NOMO-1 treated with dmso at 0.1 percent for 144 hours (cell line): ENCODE results near the gene SLC25A13.
A peak's percentile ranks its signal among the peaks of the same experiment; 100 is the strongest.
"Not testable (repeated sequence)": the region's sequence is repeated elsewhere in the genome, so short reads cannot be mapped to it uniquely, and the experiment has no call there.

ENCODE experiments used
- DNase-seq: peaks from one replicate; lab custom pipeline; 2025; ENCODE audit not compliant: unreplicated experiment; lab: John Stamatoyannopoulos, UW

SLC25A13 gene, protein sequence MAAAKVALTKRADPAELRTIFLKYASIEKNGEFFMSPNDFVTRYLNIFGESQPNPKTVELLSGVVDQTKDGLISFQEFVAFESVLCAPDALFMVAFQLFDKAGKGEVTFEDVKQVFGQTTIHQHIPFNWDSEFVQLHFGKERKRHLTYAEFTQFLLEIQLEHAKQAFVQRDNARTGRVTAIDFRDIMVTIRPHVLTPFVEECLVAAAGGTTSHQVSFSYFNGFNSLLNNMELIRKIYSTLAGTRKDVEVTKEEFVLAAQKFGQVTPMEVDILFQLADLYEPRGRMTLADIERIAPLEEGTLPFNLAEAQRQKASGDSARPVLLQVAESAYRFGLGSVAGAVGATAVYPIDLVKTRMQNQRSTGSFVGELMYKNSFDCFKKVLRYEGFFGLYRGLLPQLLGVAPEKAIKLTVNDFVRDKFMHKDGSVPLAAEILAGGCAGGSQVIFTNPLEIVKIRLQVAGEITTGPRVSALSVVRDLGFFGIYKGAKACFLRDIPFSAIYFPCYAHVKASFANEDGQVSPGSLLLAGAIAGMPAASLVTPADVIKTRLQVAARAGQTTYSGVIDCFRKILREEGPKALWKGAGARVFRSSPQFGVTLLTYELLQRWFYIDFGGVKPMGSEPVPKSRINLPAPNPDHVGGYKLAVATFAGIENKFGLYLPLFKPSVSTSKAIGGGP

DNA sequence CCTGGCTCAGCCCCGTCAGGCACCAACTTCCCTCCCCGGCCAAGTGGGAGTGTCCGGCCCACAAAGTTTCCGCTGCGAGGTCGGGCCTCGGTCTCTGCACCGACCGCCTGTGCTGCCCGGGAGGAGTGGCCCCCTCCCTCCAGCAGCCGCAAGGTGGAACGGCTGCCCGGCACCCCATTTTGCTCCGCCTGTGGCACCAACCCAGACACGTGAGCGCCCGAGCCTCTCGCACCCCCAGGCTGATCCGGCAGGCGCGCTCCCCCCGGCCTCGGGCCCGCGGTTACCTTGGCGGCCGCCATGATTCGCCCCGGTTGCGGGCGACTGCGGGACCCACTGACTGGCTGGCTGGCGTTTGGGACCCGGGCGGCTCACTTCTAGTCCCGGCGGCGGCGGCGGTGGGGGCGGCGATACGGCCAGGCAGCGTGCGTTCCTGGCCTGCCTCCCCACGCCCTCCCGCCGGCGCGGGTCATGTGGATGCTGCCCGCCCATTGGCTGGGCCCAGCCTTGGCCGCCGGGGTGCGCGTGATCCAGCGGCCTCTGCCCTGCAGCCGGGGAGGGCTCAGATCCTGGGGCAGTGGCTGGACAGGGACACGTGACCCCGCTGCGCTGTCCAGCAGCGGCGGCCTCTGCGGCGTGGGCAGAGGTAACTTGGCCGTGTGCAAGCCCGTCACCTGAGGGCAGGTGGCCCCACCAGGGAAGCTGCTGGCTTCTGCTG lies at the start of gene SLC25A13:
TSS of gene SLC25A13 (minus strand) at position 441 of the 715 bp plus-strand sequence. CDS start at position 299, 142 bp downstream.
- peak; percentile 97 for DNase-seq

GRCh38 chr7:96365916-96366315 lies 44.0 kb upstream of the SLC25A13 start:
- DNase-seq = not testable (repeated sequence)

- DNase-seq = no peak
Measured at GRCh38 chr7:96361116-96361857, 39.4 kb upstream of the SLC25A13 start.

GRCh38 chr7:96359876-96360275 lies 38.0 kb upstream of the SLC25A13 start:
- peak; percentile 25 for DNase-seq

- DNase-seq = not testable (repeated sequence)
Measured at GRCh38 chr7:96358236-96358971, 36.5 kb upstream of the SLC25A13 start.

- DNase-seq = no peak
Measured at GRCh38 chr7:96355990-96356506, 34.1 kb upstream of the SLC25A13 start.

GRCh38 chr7:96354881-96355280 lies 33.0 kb upstream of the SLC25A13 start:
- DNase-seq = no peak

GRCh38 chr7:96349572-96349971 lies 27.7 kb upstream of the SLC25A13 start:
- no peak for DNase-seq

GRCh38 chr7:96347471-96347870 lies 25.6 kb upstream of the SLC25A13 start:
- no peak for DNase-seq

- DNase-seq = no peak
Measured at GRCh38 chr7:96346293-96346953, 24.5 kb upstream of the SLC25A13 start.

- no peak for DNase-seq
Measured at GRCh38 chr7:96344236-96344635, 22.3 kb upstream of the SLC25A13 start.

DNA sequence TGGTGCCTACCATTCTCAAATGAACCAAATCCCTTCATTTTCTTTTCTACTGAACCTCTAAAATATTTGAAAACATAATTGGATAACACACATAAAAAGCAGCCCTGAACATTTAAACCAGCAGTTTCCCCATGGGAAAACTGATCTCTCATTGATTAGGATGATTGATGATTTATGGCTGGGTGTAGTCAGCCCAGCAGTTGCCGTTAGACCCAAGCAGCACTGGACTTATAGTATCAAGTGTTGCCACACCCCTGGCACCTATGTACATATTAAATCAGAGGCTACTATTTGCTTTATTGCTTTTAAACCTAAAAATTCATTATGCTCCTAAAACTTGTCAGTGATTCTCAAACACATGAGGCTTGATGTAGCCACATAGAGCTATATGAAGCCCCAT lies 20.2 kb upstream of the SLC25A13 start:
- DNase-seq = no peak

DNA sequence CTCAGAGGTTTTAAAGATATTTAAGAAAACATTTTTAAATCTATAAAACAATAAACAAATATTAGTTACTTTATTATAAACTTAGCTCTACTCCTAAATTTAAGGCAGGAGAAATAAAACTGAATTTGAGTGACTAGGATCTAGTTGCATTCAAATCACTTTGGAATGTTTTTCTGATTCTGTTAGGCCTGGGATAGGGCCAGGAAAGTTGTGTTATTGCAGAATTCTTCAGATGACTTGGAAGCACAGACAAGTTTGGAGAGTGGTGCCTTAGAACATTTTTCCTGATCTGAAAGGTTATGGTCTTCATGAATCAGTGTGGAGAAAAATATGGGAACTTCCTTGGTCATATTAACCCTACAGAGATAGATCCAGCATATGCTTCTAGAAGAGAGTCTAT lies 15.6 kb upstream of the SLC25A13 start:
- no peak for DNase-seq

- DNase-seq = no peak
Measured at GRCh38 chr7:96332325-96332724, 10.4 kb upstream of the SLC25A13 start.

DNA sequence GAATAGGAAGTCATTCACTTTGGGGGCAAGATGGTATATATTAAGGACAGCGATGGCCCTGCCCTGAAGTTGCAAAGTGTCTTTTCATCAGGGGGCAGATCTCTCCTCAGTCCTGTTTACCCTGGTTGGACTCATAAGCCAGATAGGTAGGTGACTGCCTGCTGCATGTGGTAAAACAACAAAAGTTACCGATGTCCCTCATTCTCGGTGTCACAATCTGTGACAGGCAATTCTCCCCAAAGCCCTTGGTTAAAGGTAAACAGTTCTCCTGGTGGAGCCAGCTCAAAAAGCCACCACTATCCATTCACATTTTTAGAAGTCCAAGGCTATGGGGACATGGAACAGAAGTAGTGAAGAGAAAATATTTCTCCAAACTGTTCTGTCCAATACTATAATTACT lies 9.9 kb upstream of the SLC25A13 start:
- DNase-seq = no peak

DNA sequence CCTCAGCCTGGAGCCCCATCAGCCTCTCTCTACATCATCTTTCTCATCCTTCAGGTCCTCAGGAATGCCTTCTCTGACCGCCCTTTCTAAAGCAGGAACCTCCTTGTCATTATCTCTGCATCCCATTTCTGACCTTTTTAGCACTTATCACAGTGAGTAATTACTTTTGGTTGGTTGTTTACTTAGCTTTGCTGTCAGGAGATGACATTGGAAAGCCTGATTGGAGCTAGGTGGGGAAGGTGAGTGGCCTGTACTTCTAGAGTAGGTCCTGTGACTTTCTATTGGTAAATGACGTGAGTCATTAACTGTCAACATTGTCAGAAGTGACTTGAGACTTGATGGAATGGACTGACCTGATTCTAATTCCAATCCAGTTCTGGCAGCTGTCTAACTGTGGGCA lies 9.3 kb upstream of the SLC25A13 start:
- DNase-seq = no peak

GRCh38 chr7:96330193-96330592 lies 8.3 kb upstream of the SLC25A13 start:
- no peak for DNase-seq

GRCh38 chr7:96329241-96329640 lies 7.3 kb upstream of the SLC25A13 start:
- no peak for DNase-seq

DNA sequence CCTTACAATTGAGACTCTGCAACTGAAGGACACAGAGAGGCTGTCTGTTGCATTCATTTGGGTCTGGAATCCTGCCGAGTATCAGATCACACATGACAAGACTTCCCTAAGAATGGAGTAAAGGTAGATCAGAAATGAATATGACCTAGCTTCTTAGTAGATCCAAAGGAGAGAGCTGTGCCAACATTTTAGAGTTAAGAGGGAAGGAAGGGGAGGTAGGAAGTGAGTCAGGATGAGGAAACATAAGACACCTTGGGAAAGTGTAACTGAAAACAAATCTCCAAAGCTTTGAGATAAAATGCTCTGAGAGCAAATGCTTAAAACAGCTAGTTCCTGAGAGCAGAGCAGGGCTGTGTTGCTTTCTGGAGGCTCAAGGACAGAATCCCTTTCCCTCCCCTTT lies 6.1 kb upstream of the SLC25A13 start:
- no peak for DNase-seq

DNA sequence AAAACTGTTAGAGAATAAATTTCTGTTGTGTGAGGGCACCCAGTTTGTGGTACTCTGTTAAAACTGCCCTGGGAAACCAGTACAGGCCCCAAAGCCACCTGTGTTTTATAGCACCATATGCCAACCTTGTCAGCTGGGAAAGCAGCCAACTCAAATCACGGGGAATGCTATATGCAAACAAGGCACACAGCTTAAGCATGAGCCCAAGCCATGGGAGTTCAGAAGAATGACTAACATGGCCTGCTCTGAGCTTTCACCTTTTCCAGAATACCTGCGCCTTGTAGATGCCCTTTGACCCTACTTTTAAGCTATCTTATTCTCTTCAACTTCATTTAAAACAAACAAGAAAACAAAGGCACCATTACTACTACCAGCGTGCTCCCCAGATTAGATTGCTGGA lies 5.5 kb upstream of the SLC25A13 start:
- no peak for DNase-seq
